Loucy (cell line): ENCODE data around the gene VPS13A.

Experiments used
- EZH2phosphoT487 ChIP-seq: fragments of 200-600 bp; IDR thresholded peaks from 2 replicates; pipeline ENCODE4 v1.6.1; 2018; ENCODE audit warnings: antibody characterized with exemption, mild to moderate bottlenecking, moderate library complexity, borderline replicate concordance
- TF ChIP-seq, protein P1 (sequence below): fragments of 200-600 bp; sonication (generic); conservative IDR thresholded peaks from 2 replicates; pipeline ENCODE4 v1.5.1; 2014; ENCODE audit warnings: mild to moderate bottlenecking, antibody characterized with exemption, low read length

DNA sequence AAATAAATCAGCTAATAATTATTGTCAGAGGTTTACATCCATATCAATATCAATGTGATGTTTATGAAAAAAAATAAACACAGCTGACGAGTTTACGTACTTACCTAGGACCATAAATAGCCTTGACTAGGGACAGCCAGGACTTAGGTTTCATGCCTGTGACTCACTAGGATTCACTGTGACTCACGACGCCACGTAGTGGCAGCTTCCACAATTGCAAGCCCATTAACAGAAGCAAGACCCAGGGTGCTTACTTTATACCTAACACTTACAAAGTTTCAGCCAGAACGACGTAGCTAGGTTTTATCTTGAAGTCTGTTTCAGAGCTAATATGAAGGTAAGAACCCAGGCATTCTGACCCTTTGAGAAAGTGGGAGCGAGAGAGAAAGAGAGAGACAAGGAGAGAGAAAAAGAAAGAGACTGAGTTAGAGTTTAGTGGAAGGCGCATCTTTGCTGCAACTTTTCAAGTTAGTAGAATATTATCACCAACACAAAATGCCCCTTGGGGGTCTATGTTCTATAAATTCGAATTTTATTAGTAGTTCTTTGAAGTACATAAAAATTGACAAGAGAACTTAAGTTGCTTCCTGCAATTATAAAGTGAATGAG lies 279.6 kb downstream of the VPS13A start:
- no peak for TF ChIP-seq EZH2phosphoT487
- TF ChIP-seq, protein P1, sequence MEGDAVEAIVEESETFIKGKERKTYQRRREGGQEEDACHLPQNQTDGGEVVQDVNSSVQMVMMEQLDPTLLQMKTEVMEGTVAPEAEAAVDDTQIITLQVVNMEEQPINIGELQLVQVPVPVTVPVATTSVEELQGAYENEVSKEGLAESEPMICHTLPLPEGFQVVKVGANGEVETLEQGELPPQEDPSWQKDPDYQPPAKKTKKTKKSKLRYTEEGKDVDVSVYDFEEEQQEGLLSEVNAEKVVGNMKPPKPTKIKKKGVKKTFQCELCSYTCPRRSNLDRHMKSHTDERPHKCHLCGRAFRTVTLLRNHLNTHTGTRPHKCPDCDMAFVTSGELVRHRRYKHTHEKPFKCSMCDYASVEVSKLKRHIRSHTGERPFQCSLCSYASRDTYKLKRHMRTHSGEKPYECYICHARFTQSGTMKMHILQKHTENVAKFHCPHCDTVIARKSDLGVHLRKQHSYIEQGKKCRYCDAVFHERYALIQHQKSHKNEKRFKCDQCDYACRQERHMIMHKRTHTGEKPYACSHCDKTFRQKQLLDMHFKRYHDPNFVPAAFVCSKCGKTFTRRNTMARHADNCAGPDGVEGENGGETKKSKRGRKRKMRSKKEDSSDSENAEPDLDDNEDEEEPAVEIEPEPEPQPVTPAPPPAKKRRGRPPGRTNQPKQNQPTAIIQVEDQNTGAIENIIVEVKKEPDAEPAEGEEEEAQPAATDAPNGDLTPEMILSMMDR, result peak; percentile 91
